Stimulated activated CD8-positive, alpha-beta memory T cell treated with anti-CD3 and anti-CD28 coated beads, Interleukin-4, amount 100 ng/mL, for 1 hour (primary cell): Measurements from ENCODE around the gene MYPOP.

Source experiments
- DNase-seq, 2 donors: peaks; one replicate each; pipeline ENCODE4 v3.0.0-alpha.2; 2020; ENCODE audit warnings: low read depth in 2 of 2, low spot score in 1 of 2

MYPOP gene

GRCh38 chr19:45864629-45865082 is 37.8 kb downstream of the MYPOP start:
- no peak for DNase-seq

DNA sequence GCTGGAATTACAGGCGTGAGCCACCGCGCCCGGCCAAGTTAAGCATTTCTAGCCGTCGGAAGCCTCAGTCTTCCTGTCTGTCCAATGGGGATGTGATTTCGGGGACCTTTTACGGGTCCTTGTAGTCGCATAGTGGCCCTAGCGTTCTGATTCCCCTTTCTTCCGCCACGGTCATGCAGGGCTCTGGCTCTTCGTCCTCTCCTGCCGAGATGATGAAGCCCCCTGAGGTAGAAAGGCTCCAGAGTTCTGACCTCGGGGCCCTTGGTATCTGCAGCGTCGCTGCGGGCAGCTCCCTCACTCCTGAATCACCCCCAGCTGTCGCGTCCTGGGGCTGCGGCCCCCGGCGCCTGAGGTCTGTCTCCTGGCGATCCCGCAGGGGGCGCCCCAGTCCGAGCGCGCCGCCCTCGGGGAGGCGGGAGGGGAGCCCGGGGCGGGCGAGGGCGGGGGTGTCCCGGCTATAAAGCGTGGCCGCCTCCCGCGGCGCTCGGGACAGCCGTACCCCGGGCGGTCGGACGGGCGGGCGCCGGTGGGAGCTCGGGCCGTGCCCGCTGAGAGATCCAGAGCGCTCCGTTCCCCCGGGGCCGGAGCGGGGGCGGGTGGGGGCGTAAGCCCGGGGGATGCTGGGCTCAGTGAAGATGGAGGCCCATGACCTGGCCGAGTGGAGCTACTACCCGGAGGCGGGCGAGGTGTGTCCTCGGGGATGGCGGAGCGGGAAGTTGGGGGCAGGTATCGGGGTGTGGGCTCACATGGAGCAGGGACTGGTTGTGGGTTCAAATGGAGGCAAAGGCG is 38.4 kb downstream of the MYPOP start, which contains the start of gene FOXA3:
TSS of gene FOXA3 (plus strand) at position 487 of the 789 bp plus-strand sequence. CDS start at position 618, 131 bp downstream.
- no peak for DNase-seq

- DNase-seq: no peak
Observed at GRCh38 chr19:45863335-45863839, 39.0 kb downstream of the MYPOP start.

DNA sequence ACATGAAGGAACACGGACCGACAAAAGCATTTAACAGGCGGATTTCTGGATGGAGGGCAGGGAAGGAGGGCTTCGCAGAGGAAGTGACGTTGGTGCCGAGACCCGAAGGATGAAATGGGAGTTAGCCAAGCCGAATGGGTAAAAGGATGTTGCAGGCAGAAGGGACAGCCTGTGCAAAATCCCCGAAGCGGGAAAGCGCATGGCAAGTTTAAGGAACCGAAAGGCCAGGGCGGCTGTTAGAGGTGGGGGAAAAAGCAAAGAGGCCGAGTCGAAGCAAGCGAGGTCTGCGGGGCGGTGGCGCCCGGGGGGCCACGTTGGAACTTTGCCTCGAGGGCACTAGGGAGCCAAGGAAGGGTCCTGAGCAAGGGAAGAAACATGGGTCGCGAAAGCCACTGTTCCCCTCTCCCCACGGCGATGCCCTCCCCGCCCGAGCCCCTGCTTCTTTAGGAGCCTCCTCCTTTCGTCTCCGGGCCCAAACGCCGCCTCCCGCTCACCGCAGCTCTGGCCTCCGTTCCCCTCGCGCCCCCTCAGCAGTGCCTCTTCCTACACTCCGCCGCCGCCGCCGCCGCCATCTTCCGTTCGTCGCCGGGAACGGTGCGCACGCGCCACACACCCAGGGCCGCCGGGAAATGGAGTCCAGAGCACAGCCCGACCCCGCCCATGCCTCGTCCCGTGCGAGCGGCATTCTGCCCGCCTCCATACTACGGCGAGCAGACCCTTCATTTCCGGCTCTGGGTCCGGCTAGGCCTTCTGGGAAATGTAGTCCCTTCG is 39.7 kb downstream of the MYPOP start, which contains the start of gene SYMPK:
TSS of gene SYMPK (minus strand) at position 584 of the 771 bp plus-strand sequence. CDS start 8,652 bp downstream, outside the sequence.
- DNase-seq: peak; percentile 95 to 98

DNA sequence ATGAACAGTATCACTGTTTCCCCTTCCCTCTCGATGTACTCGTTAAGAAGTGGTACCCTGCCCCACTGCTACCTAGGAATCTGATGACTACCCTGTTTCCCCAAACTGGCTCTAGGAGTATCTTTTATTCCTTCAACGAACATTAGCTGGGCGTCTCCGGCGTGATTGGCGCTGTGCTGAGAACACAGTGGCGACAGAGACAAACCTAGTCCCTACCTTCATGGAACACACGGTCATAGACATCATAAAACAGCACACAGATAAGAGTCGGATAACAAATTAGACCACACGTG is 40.2 kb downstream of the MYPOP start:
- DNase-seq: no peak

- no peak for DNase-seq
Observed at GRCh38 chr19:45860359-45861259, 41.8 kb downstream of the MYPOP start.

GRCh38 chr19:45854167-45854778 is 48.1 kb downstream of the MYPOP start:
- no peak for DNase-seq

DNA sequence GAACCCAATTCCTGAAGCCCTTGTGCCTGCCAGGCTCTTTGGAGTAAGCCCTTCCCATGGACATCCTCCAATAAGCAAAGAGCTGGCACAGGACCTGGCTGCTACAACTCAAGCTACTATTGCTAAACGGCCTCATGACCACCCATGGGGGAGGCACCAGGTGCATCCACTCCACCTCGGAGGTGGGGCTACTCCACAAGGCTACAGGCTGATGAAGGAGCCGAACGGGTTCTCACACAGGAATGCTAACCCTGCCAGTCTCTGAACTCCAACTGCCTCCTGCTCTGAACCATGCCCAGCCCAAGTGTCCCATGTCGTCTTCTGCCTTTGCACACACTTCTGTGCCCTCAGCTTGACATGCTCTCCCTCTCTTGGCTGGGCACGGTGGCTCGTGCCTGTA is 49.4 kb downstream of the MYPOP start:
- no peak for DNase-seq

- DNase-seq: no peak
Observed at GRCh38 chr19:45852145-45852750, 50.2 kb downstream of the MYPOP start.

DNA sequence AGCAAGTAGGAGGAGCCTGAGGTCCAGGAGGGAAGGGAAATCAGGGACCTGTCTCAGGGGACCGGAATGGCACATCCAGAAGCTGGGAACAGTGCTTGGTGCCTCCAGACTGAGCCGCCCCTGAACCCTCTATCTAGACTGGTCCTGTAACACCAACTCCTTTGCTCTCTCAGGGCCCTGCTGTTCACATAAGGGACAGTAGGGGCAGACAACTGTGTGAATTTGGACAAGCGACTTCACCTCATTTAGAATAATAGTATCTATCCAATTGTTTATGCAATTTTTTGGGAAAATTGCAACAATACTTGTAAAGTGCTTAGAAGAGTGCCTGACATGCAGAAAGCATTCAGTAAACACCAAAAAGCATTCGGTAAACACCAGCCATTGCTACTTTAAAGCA is 53.5 kb downstream of the MYPOP start:
- no peak for DNase-seq

DNA sequence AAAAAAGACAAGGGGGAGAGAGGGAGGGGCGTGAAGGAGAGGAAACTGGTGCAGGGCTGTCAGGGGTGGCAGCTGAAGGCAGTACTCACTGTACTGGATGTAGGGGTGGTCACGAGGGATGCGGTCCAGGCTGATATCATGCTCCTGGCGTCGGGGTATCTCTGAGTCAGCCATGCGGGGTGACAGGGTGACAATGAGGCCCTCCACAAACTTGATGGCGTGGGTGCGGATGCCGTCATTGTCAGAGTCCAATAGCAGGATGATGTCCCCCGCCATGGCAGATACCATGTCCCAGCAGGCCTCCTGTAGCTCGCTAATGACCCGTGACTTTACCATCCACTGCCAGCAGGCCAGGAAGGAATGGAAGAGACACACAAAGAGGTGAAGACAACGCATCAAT is 54.8 kb downstream of the MYPOP start:
- no peak for DNase-seq

DNA sequence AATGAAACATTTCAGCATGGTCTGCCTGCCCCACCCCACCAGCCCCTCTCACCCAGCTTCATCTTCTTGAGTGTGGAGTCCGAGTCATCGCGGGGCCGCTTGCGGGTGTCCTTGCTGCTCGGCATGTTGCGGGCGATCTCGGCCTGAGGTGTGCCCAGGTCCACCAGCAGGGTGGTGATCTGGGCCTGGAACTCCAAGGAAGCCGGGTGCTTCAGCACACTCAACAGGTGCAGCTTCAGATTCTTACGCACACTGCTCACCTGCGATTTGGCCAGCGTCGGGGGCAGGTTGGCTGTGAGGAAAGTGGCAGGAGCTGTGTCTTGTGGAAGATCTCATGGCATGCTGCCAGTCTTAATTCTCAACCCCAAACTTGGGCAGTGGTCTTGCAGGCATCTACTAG is 60.2 kb downstream of the MYPOP start:
- DNase-seq: no peak
